ENCODE data around the gene PNMT. TPM values are rescaled to one million over a fixed set of nuclear protein-coding genes. Genes with fewer than 3 reads are reported as not detected.

The PNMT gene
- polyA plus RNA-seq, 3 donors = not detected

- Histone ChIP-seq H3K9ac (ENCODE audit: insufficient read depth, low read length, poor library complexity, severe bottlenecking) (no peak overlapping the region), H3K9me3 (replicated peaks in 1 of 2; ENCODE audit: control insufficient read depth in 1 of 2, insufficient read depth in 1 of 2, low read length in 2 of 2) (peaks cover 0 to 4% of the 10 kb centered on the region in 2 donors), H3K36me3 (replicated peaks in 1 of 2; ENCODE audit: control insufficient read depth in 1 of 2, insufficient read depth in 2 of 2, low read length in 2 of 2) (no peaks in the 10 kb centered on the region), H3K27me3 (ENCODE audit: control insufficient read depth in 2 of 2, insufficient read depth in 2 of 2, low read length in 2 of 2) (peaks cover 6 to 16% of the 10 kb centered on the region in 2 donors), H3K79me2 (ENCODE audit: insufficient read depth, low read length) (no peaks in the 10 kb centered on the region), H3K27ac (ENCODE audit: low read depth in 1 of 2, low read length in 2 of 2) (no peak overlapping the region), H3K4me1 (ENCODE audit: control insufficient read depth in 1 of 2, insufficient read depth in 2 of 2, low read length in 2 of 2) (no peaks in the 10 kb centered on the region), H4K20me1 (ENCODE audit: insufficient read depth, low read length) (no peaks in the 10 kb centered on the region), H3K4me3 (replicated peaks in 1 of 3; ENCODE audit: low read depth in 2 of 3, low read length in 3 of 3) (no peak overlapping the region), H2AFZ (ENCODE audit: insufficient read depth, low read depth, low read length, poor library complexity, severe bottlenecking) (no peak overlapping the region), H3K4me2 (replicated peaks; ENCODE audit: extremely low read depth, low read length, poor library complexity, severe bottlenecking) (no peak overlapping the region)
- TF ChIP-seq CTCF (IDR thresholded peaks at IDR 0.05) = no peak
- no peak for DNase-seq
- peaks cover 0 to under 1% of the 10 kb centered on the region in 2 donors for H3K36me3 Mint-ChIP-seq
- no peak overlapping the region for H3K27ac Mint-ChIP-seq
- peaks cover 0 to 4% (median 0%) of the 10 kb centered on the region in 7 donors for H3K9me3 Mint-ChIP-seq
- 98% methylated on average over 7 of the region's 8 CpGs for WGBS (ENCODE audit: insufficient coverage)
- peaks cover 12 to 20% (median 14%) of the 10 kb centered on the region in 3 donors for H3K27me3 Mint-ChIP-seq (ENCODE audit: low read depth in 3 of 3)
- H3K4me1 Mint-ChIP-seq = no peaks in the 10 kb centered on the region
- intact Hi-C loops (cut with micrococcal nuclease) = no loop called here
- no peak overlapping the region for H3K4me3 Mint-ChIP-seq
Observed at GRCh38 chr17:39706383-39706782, 38.1 kb downstream of the PNMT start.

GRCh38 chr17:39706921-39707337, 38.7 kb downstream of the PNMT start:
- Mint-ChIP-seq H3K9me3 (no peaks in the 10 kb centered on the region), H3K27ac (no peak overlapping the region), H3K36me3 (no peaks in the 10 kb centered on the region), H3K4me3 (no peak overlapping the region), H3K27me3 (ENCODE audit: low read depth in 3 of 3) (peaks cover 7 to 15% (median 9%) of the 10 kb centered on the region in 3 donors), H3K4me1 (no peaks in the 10 kb centered on the region)
- no peaks in the 10 kb centered on the region for H3K79me2 ChIP-seq (ENCODE audit: insufficient read depth, low read length)
- WGBS (ENCODE audit: insufficient coverage) = 96% methylated on average over 4 of the region's 7 CpGs
- no peak overlapping the region for H3K9ac ChIP-seq (ENCODE audit: insufficient read depth, low read length, poor library complexity, severe bottlenecking)
- TF ChIP-seq CTCF (IDR thresholded peaks at IDR 0.05) = no peak
- no peaks in the 10 kb centered on the region for H3K9me3 ChIP-seq (replicated peaks in 1 of 2; ENCODE audit: control insufficient read depth in 1 of 2, insufficient read depth in 1 of 2, low read length in 2 of 2)
- H4K20me1 ChIP-seq (ENCODE audit: insufficient read depth, low read length) = no peaks in the 10 kb centered on the region
- H3K27ac ChIP-seq (ENCODE audit: low read depth in 1 of 2, low read length in 2 of 2) = no peak overlapping the region
- intact Hi-C loops (cut with micrococcal nuclease) = no loop called here
- peaks cover 2 to 10% of the 10 kb centered on the region in 2 donors for H3K27me3 ChIP-seq (ENCODE audit: control insufficient read depth in 2 of 2, insufficient read depth in 2 of 2, low read length in 2 of 2)
- no peaks in the 10 kb centered on the region for H3K4me1 ChIP-seq (ENCODE audit: control insufficient read depth in 1 of 2, insufficient read depth in 2 of 2, low read length in 2 of 2)
- H3K4me2 ChIP-seq (replicated peaks; ENCODE audit: extremely low read depth, low read length, poor library complexity, severe bottlenecking) = no peak overlapping the region
- no peak overlapping the region for H2AFZ ChIP-seq (ENCODE audit: insufficient read depth, low read depth, low read length, poor library complexity, severe bottlenecking)
- H3K4me3 ChIP-seq (replicated peaks in 1 of 3; ENCODE audit: low read depth in 2 of 3, low read length in 3 of 3) = no peak overlapping the region
- H3K36me3 ChIP-seq (replicated peaks in 1 of 2; ENCODE audit: control insufficient read depth in 1 of 2, insufficient read depth in 2 of 2, low read length in 2 of 2) = no peaks in the 10 kb centered on the region
- no peak for DNase-seq

All from CD14-positive monocyte (primary cell).